Uterus (tissue), 4 donors: ENCODE results near the gene ETFRF1. TPM values are rescaled to one million over a fixed set of nuclear protein-coding genes. Genes with fewer than 3 reads are reported as not detected.

Experiments
- DNase-seq, 2 donors: peaks; one replicate each; pipeline ENCODE4 v3.0.0-alpha.2; 2019 to 2020
- H3K27ac ChIP-seq, 2 donors: fragments of 200-600 bp; sonication (generic); 1 replicate in 1 of 2; 2 replicates in 1 of 2; pipeline ENCODE4 v1.5.1; 2016 to 2018
- H3K27me3 ChIP-seq, 2 donors: fragments of 200-600 bp; sonication (generic); one replicate each; pipeline ENCODE4 v1.5.1; 2018 to 2019; ENCODE audit warnings: control low read depth in 1 of 2
- H3K36me3 ChIP-seq, 2 donors: fragments of 200-600 bp; sonication (generic); one replicate each; pipeline ENCODE4 v1.5.1; 2019; ENCODE audit warnings: control low read depth in 1 of 2
- H3K4me1 ChIP-seq, 2 donors: fragments of 200-600 bp; sonication (generic); one replicate each; pipeline ENCODE4 v1.5.1; 2018 to 2019; ENCODE audit warnings: control low read depth in 1 of 2
- H3K4me3 ChIP-seq, 2 donors: fragments of 200-600 bp; sonication (generic); 1 replicate in 1 of 2; 2 replicates in 1 of 2; pipeline ENCODE4 v1.5.1; 2018 to 2019; ENCODE audit warnings: mild to moderate bottlenecking in 1 of 2
- H3K9me3 ChIP-seq, 2 donors: fragments of 200-600 bp; sonication (generic); one replicate each; pipeline ENCODE4 v1.5.1; 2019; ENCODE audit warnings: control low read depth in 1 of 2
- POLR2A ChIP-seq, 2 donors: fragments of 450-650 bp; IDR thresholded peaks; one replicate each; pipeline ENCODE4 v1.6.1; 2016; ENCODE audit warnings: antibody characterized with exemption in 2 of 2, mild to moderate bottlenecking in 1 of 2, moderate library complexity in 1 of 2
- intact Hi-C: fragments of 100-400 bp; cut with DNase I; formaldehyde crosslinking; loops from one replicate; pipeline ENCODE4 v1.15.1; 2023; ENCODE audit warnings: low total_unique reads
- total RNA-seq, 4 donors: library from RNA; depleted of rRNA in 3 of 4; stranded (reverse); fragments of >200 nt in 3 of 4; gene quantifications; one replicate each; pipeline versions ENCODE4 v1.1.0 to v1.2.4, GENCODE V29; 2014 to 2023
- TF ChIP-seq, protein P1 (sequence below), 4 experiments: fragments of 200-600 bp in 2 of 4; fragments of 450-650 bp in 2 of 4; sonication (generic) in 2 of 4; IDR thresholded peaks; one replicate each; pipeline ENCODE4 v1.5.1; 2016 to 2019; ENCODE audit warnings: antibody characterized with exemption in 4 of 4, mild to moderate bottlenecking in 2 of 4, moderate library complexity in 1 of 4
- donor health status: DM: yes; HTN: yes; CAD: no.

ETFRF1 gene
- total RNA-seq, 4 donors from 2014 or later = 26.9 to 90.6 (median 46.4) TPM

DNA sequence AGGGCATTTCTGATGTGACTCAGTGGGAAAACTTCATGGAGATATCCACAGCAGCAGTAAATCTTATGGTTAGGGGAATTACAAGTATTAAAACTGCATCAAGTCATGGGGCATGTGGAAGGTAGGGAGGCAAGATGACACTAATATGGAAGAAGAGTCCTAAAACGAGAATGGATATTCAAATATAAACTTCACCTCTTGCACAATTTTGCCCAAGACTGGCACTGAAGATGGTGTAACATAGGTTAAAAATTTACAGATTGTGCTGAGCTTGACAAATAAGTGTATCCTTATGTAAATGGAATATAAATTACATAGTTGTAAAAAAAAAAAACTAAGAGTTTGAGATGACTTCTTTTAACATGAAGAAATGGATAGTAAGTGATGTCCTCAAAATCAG is 12.8 kb downstream of the ETFRF1 start:
- H3K27ac ChIP-seq = no peak overlapping the region
- H3K36me3 ChIP-seq = no peaks in the 10 kb centered on the region
- TF ChIP-seq, protein P1, sequence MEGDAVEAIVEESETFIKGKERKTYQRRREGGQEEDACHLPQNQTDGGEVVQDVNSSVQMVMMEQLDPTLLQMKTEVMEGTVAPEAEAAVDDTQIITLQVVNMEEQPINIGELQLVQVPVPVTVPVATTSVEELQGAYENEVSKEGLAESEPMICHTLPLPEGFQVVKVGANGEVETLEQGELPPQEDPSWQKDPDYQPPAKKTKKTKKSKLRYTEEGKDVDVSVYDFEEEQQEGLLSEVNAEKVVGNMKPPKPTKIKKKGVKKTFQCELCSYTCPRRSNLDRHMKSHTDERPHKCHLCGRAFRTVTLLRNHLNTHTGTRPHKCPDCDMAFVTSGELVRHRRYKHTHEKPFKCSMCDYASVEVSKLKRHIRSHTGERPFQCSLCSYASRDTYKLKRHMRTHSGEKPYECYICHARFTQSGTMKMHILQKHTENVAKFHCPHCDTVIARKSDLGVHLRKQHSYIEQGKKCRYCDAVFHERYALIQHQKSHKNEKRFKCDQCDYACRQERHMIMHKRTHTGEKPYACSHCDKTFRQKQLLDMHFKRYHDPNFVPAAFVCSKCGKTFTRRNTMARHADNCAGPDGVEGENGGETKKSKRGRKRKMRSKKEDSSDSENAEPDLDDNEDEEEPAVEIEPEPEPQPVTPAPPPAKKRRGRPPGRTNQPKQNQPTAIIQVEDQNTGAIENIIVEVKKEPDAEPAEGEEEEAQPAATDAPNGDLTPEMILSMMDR (IDR thresholded peaks at IDR 0.05) = no peak
- TF ChIP-seq POLR2A (IDR thresholded peaks at IDR 0.05) = no peak
- no peaks in the 10 kb centered on the region for H3K9me3 ChIP-seq
- H3K4me1 ChIP-seq = no peaks in the 10 kb centered on the region
- DNase-seq = no peak
- intact Hi-C loops = no loop called here
- H3K27me3 ChIP-seq = no peaks in the 10 kb centered on the region
- H3K4me3 ChIP-seq = no peak overlapping the region

DNA sequence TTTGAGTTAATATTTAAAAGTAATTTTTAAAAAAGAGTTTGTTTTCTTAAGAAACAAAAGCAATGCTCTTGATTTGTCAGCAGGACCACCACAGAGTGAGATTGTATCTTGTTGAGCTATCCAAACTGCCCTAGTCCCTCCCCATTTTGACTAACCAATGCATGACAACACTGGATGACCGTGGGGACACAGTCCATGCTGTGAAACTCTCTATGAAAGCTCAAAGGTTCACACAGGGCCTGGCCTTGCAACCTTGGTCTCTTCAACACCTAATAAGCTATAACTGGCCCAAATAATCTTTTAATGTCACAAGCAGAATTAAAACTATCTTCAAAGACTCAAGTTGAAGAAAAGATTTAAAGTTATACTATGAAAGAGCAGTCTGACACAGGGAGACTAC is 13.5 kb downstream of the ETFRF1 start:
- H3K27ac ChIP-seq = no peak overlapping the region
- TF ChIP-seq, protein P1 (IDR thresholded peaks at IDR 0.05) = no peak
- no peak for TF ChIP-seq POLR2A (IDR thresholded peaks at IDR 0.05)
- H3K9me3 ChIP-seq = no peaks in the 10 kb centered on the region
- H3K27me3 ChIP-seq = no peaks in the 10 kb centered on the region
- no peak for DNase-seq
- H3K4me3 ChIP-seq = no peak overlapping the region
- H3K4me1 ChIP-seq = no peaks in the 10 kb centered on the region
- H3K36me3 ChIP-seq = no peaks in the 10 kb centered on the region
- intact Hi-C loops = no loop called here

DNA sequence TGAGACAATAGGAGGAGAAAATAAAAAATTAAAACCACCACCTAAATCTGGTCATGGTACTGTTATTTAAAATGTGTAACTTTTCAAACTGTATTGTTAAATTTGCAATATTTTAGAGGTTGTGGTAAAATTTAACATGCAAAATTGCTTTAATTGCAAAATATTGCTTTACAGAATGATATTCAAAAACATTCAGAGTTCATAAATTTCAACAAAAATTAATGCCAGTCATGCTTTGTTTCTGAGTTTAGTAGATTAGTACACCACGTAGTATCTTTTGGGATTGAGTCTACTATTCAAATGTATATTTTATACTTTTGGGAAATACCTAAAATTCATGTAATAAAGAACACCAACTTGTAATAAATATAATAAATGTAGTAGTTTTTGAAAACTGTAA is 18.3 kb downstream of the ETFRF1 start:
- Histone ChIP-seq H3K4me3 (no peak overlapping the region), H3K9me3 (no peaks in the 10 kb centered on the region), H3K27me3 (no peaks in the 10 kb centered on the region), H3K27ac (no peak overlapping the region), H3K36me3 (no peaks in the 10 kb centered on the region), H3K4me1 (no peaks in the 10 kb centered on the region)
- no peak for DNase-seq
- no peak for TF ChIP-seq POLR2A (IDR thresholded peaks at IDR 0.05)
- TF ChIP-seq, protein P1 (IDR thresholded peaks at IDR 0.05) = no peak
- intact Hi-C loops = no loop called here

DNA sequence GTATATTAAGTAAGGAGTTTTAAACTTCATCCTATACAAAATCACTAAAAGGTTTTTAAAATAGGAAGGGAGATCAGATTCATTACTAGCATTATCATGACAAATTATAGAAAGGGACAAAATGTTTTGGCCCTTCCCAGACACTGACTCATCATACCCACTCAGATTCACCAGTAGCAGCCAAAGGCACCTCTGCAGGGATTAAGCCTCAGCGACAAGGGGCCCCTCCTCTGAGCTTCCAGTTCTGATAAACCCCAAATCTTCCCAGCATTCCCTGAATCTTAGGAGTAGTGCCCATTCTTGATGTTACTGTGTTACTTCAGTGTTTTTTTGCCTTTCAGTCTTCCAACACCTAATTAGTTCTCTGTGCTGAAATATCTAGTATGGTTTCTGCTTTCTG is 41.2 kb downstream of the ETFRF1 start:
- peaks cover 0 to 2% of the 10 kb centered on the region in 2 donors for H3K4me1 ChIP-seq
- H3K9me3 ChIP-seq = no peaks in the 10 kb centered on the region
- no peak overlapping the region for H3K4me3 ChIP-seq
- no peak overlapping the region for H3K27ac ChIP-seq
- H3K27me3 ChIP-seq = no peaks in the 10 kb centered on the region
- no peak for DNase-seq
- intact Hi-C loops = no loop called here
- TF ChIP-seq POLR2A (IDR thresholded peaks at IDR 0.05) = no peak
- TF ChIP-seq, protein P1 (IDR thresholded peaks at IDR 0.05) = no peak
- H3K36me3 ChIP-seq = no peaks in the 10 kb centered on the region

DNA sequence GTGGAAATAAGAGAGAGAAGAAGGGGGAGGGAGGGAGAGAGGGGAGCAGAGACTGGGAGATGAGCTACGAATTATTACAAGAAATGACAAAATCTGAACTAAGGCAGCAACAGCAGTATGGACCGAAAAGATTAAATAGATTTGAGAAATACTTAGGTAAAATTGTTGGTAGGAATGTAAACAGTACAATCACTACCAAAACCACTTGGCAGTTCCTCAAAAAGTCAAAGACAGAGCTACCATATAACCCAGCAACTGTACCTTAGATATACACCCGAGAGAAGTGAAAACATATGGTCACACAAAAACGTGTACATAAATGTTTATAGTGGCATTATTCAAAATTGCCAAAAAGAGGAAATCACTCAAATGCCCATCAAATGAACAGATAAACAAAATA is 41.6 kb downstream of the ETFRF1 start:
- Histone ChIP-seq H3K27me3 (no peaks in the 10 kb centered on the region), H3K27ac (no peak overlapping the region), H3K36me3 (no peaks in the 10 kb centered on the region), H3K9me3 (no peaks in the 10 kb centered on the region), H3K4me1 (peaks cover 0 to 2% of the 10 kb centered on the region in 2 donors), H3K4me3 (no peak overlapping the region)
- intact Hi-C loops = no loop called here
- no peak for DNase-seq
- TF ChIP-seq, protein P1 (IDR thresholded peaks at IDR 0.05) = no peak
- TF ChIP-seq POLR2A (IDR thresholded peaks at IDR 0.05) = no peak
